NCI-H1694 (cell line): ENCODE measurements around the gene FSCN2.

Experiments used
- DNase-seq: peaks from one replicate; lab custom pipeline; 2025; lab: John Stamatoyannopoulos, UW

FSCN2 gene

DNA sequence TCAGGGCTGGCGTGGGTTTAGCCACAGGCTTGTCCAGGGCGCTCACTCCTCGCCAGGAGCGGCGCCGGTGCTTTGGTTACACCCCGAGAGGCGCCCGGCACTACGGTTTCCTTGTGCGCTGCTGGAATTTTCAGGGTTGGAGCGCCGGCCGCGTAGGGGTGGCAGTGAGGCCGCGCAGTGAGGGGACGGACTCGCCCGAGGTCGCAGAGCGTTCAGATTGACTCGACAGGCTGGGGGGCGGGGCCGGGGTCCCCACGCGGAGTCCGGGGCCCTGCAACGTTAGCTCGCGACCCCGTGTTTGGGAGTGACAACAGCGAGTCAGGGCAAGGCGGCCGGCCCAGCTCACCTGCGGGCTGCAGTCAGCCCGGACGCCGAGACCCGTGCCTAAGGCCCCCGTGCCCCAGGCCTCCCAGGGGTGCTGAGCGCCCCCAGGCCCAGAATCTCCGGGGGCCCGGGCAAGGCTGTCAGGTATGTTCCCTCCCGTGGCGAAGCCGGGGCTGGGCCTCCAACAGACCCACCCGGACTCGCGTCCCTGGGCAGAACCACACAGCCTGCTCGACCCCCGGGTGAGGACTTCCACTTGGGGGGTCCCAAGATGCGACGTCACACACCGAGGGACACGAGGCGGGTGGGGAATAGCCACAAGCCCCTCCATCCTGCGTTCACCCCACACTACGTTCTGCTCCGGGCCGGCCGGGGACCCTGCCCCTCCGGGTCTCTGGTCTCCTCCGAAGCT lies 14.3 kb upstream of the FSCN2 start:
- DNase-seq, result peak; percentile 43

DNA sequence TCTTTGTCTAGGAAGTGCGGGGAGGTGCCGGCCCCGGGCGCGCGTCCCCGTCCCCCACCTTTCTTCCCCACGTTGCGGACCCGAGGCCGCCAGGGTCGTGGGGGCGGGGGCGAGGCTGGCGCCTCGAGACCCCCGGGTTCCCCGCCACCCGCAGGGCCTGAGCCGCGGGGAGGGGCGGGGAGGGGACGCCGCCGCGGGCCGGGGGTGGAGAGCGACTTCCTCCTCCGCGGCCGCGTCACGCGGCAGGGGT lies 13.8 kb upstream of the FSCN2 start:
- DNase-seq, result no peak

DNA sequence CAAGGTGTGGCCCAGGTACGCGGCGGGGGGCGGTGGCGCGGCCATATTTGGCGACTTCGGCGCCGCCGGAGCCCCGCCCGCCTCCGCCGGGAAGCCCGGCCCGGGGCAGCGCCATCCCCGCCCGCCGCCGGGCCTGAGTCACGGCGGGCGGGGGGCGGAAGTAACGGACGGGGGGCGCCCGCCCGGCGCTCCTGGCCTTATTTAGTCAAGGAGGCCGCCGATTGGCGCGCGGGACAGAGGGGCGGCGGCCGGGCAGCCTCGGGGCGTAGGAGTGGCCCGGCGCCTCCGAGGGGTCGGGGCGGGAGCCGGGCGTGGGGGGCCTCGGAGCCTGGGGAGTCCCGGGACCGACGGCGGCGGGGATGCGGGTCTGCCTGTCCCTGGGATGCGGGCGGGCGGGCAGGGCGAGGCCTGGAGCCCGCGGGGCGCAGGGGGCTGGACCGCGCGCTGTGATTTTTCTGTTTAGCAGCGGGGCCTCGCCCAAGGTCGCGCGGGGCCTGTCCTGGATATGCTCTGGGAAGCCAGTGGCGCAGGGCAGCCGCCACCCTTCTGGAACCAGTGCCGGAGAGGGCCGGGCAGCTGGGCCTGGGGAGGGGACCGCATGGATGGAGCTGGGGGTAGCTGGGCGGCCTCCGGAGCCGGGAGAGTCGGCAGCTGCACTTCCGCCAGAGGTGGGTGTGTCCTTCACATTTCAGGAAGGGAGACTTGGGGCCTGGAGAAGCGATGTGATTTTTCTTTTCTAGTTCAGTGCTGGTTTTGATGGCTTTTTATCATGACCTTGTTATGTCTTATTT lies 13.2 kb upstream of the FSCN2 start:
- DNase-seq, result peak; percentile 35

DNA sequence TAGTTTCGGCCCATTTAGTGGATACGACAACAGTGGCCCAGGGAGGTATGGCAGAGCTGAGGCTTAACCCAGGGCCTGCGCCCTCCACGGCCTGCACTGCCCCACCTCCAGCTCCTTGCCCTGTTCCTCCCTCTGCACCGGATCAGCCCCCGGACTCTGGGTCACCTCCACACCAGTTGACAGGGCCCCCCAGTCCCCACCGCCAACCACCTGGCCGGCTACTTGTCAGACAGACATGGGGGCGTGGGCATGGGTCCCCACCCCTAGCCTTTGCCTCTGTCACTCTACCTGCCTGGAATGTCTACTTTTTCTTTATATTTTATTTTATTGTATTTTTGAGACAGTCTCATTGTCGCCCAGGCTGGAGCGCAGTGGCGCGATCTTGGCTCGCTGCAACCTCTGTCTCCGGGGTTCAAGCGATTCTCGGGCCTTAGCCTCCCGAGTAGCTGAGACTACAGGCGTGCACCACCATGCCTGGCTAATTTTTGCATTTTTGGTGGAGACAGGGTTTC lies 12.6 kb upstream of the FSCN2 start:
- DNase-seq, result no peak

DNA sequence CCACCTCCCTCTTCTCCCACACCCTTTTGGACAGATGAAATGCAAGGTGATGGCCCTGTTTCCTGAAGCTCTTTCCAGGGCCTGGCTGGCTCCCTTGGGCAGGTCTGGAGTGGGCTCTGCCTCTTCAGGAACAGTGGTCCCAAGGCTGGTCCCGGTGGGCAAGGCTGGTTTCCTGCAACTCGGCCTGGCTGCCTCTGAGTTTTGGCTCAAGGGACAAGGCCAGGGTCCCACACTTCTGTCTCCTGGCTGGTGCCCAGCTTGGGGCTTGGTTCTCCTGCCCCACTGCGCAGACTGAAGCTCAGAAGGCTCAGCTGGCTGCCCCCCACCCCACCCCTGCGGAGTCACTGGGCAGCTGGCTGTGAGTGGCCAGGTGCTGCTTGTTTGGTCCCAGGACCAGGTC lies 11.7 kb upstream of the FSCN2 start:
- DNase-seq, result no peak

DNA sequence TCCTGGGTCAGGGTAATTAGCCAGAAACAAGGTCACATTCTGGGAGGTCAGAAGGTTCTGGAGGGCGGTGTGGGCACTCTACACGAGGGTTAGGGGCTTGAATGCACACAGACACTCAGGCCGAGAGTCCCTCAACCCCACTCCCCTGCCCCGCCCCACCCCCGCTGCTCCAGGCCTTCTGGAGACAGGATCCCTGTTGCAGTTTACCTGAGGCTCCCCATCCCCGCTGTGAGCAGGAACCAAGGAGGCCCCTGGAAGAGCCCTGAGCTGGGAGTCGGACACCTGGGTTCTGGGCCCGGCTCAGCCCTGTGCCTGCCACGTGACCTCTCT lies 11.2 kb upstream of the FSCN2 start:
- DNase-seq, result no peak

DNA sequence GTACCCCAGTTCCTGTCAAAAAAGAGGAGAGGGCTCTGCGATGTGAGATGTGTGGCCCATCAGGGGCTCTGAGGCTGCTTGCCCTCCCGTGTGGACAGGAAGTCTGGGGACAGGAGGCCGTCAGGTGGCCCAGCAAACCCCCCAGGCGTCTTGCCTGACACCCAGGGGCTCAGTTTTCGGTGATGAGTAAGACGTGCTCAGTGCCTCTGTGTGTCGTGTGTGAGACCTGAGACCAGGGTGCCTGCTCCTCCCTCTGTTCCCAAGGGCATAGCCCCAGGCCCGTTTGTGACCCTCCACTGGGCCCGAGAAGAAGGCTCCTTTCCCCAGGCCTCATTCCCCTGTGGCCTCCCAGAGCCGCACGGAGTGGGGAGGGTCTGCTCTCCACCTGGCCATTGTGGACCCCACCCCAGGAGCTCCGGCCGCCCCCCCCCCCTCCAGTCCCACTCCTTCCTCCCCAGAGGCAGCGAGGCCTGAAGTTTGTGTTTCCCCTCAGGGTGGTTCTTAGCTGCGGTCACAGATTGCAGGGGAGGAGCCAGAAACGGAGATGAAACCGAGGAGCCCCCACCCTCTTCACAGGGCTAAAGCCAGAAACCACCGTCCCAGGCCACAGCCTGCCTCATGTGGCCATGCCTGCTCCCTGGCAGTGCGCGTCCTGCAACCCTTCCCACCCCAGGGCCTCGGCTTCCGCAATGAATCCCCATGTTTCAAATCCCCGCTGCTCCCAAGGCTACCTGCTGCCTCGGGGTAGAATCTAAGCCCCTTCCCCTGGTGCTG lies 10.7 kb upstream of the FSCN2 start:
- no peak for DNase-seq

DNA sequence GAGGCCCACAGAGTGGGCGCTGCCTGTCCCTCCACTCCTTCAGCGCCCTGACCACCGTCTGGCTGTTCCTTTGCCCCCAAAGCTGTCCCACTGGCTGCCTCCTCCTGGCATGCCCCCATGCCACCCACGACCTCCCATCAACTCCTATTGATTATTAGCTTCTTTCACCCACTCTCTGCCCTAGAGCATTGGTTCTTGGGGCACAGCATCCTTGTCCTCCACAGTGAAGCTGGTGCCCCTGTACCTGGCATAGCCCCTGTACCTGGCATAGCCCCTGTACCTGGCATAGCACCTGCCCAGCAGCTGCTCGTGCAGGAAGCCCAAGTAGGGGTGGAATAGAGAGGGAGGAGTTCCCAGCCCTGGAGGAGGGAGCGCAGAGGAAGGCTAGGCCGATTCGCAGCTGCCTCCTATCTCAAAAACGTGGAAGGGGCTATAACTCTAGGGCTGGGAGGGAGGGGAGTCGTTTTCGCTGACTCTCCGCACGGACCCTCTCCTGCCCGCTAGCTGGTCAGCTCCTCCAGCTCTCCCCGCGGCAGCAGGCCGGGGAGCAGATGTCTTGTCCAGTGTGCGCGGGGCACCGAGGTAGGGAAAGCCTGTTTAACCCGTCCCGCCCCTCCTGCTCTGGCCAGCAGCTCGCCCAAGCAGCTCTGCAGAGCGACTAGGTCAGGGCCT lies 9.9 kb upstream of the FSCN2 start:
- no peak for DNase-seq

DNA sequence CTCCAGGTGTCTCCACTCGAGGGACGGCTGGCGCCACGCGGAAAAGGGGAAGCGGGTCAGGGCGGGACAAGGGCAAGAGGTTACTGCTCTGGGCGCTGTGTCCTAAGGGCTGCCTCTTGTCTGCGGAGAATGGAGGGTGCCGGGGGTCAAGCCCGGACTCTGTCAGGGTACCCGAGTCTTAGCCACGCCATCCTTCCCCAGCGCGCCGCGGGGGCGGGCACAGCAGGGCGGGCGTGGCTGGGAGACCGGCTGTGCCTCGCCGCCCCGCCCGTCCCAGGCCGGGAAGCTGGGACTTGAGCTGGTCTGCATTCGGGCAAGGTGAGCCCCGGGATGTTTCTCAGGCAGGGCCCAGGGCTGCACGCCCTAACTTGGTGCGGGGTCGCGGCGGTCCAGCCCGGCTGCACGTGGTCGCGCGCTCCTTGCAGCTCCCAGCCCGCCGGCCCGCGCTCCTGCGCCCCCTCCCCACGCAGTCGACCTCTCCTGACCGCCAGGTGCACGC lies 9.3 kb upstream of the FSCN2 start:
- no peak for DNase-seq

DNA sequence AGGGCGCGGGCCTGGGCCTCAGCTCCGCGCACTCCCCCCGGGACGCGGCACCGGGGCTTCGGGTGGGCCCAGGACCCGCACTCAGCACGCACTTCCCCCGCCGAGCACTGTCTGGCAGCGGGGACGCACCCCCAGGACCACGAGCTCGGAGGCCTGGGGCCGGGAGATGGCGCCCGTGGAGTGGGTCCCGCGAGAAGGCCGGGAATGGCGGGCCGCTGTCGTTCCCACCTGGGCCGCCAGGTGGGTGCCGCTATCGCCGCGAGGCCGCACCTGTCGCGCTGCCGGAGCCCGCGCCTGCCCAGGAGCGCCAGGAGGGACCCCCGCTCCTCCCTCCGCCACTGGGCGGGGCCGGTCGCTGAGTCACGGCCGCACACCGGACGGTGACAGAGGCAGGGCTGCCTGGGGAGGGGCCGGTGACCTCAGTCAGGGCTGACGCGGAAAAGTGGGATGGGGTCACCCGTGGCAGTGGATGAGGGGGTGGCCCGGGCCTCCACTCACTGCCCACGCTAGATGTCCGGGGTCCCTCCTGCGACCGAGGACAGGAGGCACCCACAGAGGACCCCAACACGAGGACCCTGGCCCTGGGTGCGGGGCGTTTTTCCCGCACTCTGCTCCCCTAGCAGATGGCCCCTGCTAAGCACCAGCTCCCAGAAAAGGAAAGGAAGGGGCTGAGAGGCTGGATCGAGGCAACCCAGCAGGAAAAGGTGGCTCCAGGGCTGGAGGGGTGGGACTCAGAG lies 8.7 kb upstream of the FSCN2 start:
- no peak for DNase-seq

DNA sequence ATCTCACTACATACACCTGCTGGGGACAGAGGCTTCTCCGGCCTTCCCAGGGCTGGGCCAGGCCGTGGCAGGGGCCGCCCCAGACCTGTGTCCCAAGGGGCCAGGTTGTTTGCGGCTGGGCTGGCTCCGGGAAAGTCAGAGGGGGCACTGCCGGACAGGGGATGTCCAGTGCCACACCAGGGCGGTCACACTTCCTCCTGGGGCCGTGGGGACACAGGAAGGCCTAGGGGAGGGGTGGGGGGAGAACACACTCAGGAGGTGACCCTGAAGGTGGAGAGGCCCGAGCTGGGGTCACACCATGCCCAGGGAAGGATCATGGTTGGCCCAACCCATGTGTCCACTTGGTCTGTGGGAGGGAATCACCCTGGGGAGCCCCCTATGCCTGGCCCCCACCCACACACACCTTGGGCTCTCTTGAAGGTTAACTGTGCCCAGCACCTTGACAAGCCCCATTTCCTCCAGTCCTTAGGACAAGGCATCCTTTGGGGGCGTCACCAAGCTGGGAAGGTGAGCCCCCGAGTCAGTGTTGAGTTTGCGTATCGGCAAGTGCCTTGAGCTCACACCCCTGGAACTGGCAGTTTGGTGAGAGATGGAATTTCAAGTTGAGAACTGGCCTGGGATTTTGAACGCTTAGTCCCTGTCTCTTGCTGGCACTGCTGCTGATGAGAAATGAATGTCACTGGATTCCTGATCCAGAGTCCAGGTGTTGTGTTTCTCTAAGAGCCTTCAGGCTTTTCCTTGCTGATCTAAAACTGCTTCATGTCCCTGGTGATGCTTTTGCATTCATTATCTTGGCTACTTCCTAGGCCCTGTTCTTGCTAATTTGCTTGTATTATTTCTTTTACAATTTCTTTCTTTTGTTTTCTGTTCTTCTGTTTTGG lies 7.9 kb upstream of the FSCN2 start:
- no peak for DNase-seq

DNA sequence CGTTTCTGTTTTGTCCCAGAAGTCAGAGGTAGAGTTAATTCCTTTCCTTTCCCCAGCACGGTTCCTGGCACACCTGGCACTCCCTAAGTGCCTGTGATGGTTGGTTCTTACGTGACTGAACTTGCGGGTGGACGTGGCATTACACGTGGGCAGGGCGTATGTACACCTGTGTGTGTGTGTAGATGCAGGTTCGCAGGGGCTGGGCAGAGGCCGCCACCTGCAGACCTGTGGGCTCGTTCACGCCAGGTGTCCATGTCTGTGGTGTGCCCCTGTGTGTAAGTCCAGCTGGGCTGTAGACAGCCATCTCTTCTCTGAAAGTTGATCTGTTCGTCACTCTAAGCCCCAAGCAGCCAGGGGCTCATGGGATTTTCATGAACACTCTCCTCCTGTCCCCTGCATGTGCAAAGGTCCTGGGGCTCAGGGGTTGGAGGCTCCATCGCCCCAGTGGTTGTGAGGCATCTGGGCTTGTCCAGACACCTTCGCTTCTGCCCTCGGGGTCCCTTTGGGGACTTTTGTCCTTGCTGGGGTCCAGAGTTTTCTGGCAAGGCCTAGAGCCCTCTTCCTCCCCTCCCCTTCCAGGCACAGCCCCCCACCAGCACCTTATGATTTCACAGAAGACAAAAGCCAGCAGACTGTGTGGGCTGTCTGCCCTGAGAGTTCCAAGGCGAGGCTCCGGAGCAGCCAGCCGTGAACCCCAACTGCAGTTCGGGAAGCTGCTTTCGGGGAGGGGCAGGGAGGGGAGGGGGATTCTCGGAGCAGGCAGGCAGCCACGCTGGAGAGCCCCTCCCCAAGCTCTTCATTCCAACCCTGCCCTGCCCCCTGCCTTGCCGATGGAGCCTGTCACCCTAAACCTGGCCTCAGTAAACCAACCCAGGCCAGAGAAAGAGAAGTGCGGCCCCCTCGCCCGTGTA lies 5.4 kb upstream of the FSCN2 start:
- DNase-seq, result peak; percentile 56

DNA sequence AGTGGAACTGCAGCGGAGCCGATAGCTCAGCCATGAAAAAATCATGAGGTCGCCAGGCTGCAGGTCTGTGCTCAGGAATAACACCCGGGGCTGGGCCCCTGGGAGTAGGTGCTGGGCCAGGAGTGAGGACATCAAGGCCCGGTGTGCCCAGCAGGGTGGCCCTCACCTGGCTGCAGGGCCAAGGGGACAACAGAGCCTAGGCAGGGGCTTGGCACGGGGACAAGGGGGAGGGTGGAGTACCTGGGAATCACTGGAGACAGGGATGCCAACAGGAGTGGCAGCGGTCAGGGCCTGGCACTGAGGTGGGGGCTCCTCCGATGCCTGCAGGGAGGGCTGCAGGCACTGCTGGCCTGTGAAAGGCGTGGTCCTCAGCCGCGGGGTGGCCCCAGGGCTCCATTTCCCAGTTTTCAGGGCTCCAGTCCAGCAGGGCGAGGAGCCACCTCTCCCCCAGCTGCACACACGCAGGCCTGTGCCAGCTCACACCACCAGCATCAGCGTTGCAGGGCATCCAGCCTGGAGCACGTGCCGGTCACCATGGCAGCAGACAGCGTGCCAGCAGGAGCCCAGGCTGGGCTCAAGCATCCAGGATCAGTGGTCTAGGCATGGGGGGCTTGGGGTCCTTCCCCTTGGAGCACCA lies 4.7 kb upstream of the FSCN2 start:
- no peak for DNase-seq

DNA sequence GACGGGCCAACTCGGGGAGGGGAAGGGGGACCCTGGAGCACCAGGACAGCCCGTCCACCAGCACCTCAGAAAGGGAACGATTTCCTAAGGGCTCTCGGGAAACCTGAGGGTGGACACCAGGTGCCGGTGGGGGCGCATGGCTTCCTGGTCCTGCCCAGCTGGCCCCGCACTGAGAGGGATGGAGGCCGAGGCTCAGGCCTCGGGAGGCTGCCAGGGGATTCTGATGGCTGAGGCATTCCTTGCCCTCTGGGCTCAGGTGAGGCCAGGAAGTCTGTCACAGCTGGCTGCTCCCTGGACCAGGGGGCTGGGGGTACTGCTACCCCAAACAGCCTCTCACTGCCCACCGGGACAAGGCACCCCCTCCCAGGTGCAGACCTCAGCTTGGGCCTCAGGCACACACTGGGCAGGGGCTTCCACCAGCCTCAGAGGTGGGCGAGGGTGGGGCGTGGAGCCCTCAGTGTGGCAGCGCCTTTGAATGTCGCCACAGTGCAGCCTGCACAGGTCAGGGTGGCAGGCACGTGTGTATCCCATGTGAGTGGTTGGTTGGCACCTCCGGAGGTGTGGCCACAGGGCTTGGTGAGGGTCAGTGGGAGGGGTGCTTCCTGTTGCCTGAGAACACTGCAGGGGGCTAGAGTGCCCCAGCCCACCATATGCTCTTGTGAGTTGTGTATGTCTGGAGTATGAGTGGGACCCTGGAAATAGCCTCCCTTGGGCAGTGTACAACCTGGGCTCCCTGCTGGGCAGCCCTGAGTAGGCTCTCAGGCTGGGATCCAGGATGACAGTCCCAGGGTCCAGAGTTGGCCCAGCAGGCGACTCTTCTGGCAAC lies 3.9 kb upstream of the FSCN2 start:
- no peak for DNase-seq

DNA sequence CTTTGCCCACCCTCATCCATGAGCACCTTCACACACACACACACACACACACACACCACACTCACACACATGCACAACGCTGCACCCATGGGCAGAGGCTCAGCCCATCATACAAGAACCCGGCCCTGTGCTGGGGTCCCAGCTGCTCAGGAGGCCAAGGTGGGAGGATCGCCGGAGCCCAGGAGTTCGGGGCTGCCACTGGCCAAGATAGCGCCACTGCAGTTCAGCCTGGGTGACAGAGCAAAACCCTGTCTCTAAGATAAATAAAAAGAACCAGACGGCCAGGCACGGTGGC lies 3.4 kb upstream of the FSCN2 start:
- DNase-seq, result no peak

DNA sequence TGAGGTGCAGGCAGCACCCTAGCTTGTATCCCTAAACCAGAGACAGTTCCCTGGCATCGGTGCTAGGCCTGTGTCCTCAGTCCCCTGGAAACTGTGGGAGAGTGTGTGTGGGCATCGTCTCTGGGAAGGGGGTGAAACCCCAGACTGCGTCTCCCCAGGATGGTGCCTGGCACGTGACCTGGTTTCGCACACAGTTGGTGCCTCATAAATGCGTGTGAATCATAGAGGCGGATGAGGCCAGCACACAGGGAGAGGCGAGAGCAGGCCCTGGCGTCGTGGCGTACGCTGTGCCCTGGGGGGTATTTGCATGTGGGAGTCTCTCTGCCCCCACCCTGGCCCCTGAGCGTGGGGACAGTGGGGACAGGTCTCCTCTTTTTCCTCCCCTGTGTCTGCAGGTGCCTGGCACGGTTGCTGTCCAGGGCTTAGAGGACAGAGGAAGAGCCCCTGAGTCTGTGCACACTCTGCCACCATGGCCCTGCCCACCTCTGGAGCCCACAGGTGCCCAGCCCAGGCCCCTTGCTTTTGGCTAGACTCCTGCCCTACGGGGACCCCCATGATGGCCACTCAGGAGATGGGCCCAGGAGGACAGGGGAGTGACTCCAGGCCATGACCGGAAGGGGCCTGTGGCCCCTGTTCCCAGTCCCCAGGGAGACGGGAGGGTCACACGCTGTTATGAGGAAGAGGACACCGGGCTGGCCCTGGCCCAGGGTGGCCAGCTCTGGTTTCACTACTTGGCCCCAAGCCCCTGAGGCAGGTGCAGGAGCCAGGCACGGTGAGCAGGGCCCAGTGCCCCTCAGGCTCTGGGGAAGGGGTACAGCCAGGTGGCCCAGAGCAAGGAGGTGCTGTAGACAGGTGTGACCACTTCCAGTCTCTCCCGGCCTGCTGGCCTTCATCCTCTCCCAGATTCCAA lies 1.3 kb upstream of the FSCN2 start:
- no peak for DNase-seq

DNA sequence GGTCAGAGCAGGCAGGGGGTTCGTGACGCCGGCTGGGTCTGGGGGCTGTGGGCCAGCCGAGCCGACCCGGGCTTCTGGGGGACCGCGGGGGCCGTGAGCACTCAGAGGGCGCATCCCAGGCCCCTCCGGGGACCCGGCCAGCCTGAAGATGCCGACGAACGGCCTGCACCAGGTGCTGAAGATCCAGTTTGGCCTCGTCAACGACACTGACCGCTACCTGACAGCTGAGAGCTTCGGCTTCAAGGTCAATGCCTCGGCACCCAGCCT lies 140 bp downstream of the FSCN2 start:
- no peak for DNase-seq
